GM15510 (cell line): ENCODE measurements around the gene TEP1.

Source experiments
- POLR2A ChIP-seq: IDR thresholded peaks from 3 replicates; pipeline ENCODE4 v1.6.1; 2011; ENCODE audit warnings: borderline replicate concordance; ENCODE audit not compliant: insufficient read length; ENCODE audit errors: extremely low read depth

TEP1 gene

DNA sequence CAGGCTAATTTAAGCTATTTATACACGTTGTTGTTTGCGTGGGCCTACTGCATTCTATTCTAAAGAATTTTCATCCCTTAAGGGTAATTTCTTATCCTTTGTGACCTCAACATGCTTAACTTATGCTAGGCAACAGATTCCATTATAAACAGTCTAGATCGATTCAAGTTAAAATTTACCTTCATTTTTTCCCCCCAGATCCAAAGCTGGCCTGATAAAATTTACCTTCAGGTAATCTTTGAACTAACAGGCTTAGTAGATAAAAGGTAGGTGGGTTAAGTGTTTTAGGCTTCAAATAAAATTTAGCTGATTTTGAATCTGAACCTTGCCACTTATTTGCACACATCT, 79.8 kb downstream of the TEP1 start:
- TF ChIP-seq POLR2A = no peak

DNA sequence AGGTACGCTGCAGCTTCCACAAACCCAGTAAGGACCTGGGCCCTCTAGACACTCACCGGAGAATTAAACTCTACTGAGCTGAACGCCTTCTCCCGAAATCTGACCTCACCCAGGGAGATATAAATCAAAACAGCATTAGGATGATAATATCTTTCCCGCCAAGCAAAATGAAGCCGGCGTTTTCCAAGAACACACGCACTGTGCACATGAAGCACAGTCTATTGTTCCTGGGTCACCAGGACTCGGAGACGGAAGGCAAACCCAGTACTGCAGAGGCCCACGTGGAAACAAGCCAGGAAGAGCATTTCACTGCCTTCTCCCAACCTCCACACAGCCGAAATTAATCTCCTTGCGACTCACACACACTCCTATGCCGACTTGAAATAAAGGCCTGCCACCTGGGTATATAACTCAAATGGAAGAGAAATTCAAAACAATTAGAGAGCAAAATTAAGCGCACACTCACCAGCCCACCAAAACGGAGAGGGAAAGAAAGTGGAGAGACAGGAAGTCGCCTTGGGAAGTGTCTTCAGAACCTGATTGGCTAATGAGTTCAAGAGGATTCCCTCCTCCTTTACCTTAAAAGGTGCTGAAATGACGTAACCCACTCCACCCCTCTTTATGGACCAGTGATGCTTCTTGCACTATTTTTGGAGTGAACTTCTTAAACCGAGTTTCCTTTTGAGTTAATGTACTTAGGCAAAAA, 80.4 kb downstream of the TEP1 start, which contains the start of gene CCNB1IP1:
CCNB1IP1 (minus strand) TSS at position 492 of the 706 bp plus-strand sequence. CDS start 16,756 bp downstream, outside the sequence.
- TF ChIP-seq POLR2A = peak; percentile 58

DNA sequence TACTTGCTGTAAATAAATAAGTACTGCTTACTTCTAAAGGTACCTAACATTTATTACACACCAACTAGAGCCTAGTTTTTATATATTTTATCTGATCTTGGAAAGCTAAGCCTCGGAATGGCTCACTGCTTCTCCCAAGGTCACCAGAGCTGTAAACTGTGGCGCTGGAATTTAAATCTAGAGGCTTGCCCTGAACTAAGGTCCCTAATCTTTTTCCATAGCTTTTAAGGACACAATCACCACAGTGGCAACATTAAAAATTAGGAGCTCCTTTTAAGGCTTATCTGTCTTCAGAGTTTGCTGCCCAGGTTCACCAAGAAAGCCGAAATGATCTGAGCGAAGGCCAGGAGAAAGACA, 80.9 kb downstream of the TEP1 start:
- TF ChIP-seq POLR2A = no peak

DNA sequence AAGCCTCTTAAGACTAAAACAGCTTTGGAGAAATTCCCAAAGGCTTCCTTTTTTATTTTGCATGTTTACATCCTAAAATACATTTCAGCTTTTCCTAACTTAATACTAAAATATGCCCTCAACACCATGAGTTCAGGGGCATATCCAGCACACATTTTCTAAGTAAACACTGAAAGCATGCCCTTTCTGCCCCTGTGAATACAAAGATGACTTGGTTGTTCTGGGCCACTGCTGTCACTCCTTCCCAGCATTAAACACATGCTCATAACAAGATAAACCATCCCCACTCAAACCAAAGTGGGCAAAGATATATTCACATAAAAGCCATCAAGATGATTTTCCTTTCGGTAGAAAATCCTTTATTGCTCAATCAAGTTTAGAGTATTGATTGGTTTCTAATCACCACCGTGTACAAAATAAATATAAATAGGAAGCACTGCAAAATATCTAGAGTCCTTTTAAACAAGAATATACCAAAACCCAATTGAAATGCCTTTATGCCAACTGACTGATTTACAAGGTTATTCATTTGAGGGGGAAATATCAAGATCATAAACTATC, 82.2 kb downstream of the TEP1 start:
- TF ChIP-seq POLR2A = no peak

DNA sequence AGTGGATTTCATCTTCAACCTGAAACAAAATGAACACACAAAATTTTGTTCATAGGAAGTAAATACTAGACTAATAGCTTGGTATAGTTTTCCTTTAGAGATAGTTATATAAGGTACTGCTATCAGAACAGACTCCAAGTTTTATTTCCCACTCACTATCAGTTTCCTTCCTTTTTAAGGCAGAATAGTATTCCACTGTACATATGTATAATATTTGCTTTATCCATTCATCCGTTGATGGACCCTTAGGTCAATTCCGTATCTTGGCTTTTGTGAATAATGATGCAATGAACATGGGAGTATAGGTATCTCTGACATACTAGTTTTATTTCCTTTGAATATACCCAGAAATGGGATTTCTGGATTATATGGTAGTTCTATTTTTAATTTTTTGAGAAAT, 83.9 kb downstream of the TEP1 start:
- TF ChIP-seq POLR2A = no peak

DNA sequence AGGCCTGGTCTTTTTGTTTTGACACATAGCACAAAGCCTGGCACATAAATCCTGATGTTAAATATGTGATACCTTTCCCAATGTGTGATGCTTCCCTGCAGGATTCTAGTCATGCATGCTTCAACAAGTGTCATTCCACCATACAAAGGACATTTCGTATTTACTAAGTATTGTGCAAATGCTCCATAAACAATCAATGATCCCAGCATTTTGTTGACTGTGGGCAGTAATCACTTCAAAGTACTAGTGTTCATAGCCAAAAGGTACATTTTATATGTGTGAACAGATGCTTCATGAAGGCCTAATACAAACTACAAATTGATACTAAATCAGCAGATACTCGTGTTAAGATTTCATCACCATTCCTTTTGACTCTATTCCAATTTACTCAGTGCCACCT, 84.6 kb downstream of the TEP1 start:
- TF ChIP-seq POLR2A = no peak

DNA sequence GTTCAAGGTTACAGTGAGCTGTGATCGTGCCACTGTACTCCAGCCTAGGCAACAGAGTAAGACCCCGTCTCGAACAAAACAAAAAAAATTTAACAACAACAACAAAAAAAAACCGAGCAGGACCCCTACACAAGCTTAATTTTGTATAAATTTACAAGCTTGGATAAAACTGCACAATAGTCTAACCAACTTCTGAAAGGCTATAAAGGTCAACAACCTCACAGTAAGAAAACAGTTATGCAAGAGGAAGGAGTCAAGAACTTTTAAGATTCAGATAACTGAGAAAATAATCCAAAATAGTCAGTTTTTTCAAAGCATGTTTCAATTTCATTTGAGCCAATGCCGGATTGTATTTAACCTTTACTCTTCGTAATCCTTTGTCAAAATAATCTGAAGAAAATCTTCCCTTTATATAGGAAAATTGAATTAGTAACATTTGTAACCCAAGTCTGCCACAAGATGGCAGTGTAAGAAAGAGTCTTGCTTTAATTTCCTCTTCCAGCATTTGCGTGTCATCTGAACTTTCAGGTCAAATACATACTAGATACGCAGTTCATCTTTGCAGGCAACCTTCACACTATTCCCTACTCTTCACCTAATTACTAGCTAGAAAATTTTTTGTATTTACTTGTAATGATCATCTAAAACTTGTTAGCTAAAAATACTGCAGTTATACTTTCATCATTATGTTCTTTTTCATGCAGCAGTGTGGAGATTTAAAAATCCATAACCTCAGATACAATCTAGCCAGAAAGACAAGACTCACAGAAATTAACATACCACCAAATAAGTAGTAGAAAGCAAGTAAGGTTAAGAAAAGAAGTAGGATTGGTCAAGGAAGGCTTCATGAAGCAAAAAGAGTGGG, 86.1 kb downstream of the TEP1 start:
- TF ChIP-seq POLR2A = no peak

DNA sequence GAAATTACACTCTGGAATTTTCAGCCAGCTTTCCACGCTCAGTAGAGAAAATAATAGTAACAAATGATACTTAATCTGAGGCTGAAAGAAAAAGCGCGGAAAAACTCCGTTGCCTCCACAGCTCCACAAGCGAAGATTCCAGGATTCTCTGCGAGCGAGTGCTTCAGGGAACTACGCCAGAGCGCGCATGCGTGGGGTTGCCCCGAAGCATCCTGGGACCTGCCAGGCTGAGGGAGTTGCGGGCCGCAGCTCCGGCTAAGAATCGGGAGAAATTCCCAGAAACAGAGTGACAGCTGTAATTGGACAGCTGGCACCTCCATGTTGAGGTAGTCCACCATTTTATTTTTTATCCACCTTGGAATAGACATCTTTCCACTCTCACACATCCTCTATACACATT, 95.6 kb downstream of the TEP1 start:
- no peak for TF ChIP-seq POLR2A
